ENCODE data around the gene SLC22A31.
A peak's percentile ranks its signal among the peaks of the same experiment; 100 is the strongest.
"Not testable (repeated sequence)": the region's sequence is repeated elsewhere in the genome, so short reads cannot be mapped to it uniquely, and the experiment has no call there.

Gene SLC22A31

DNA sequence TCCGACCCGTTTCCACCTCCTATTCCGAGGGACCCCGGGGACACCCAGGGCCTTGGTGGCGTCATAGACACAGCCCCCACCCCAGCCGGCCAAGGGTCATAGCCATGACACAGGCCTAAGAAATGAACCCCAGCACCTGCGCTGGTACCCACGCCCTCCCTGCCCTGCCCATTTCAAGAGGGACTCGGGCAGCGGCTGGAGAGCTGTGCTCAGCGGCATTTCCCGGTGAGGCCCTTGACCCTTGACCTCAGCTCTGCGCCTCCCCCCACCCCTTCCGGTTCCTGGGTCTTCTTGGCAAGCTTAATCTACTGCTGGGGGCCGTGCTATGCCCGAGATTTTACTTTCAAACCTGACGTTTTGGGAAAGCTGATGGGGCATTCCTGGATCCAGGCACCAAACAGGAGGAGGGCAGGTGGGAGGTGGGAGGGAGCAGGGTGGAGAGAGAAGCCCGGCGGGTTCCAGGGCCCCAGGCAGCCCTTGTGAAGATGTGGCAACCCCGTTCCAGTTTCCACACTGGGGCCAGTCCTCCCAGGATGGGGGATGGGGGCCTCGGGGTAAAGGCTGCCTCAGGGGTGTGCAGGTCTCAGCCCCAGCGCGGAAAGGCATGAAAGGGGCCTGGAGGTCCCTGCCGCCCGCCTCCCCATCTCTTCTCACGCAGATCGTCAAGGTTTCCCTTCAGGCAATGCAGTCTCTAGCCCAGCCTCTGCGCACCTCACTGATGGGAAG lies at the start of gene SLC22A31:
TSS of gene SLC22A31 (minus strand) at position 414 of the 726 bp plus-strand sequence. CDS start at position 378, 36 bp downstream.
- DNase-seq: no peak

DNA sequence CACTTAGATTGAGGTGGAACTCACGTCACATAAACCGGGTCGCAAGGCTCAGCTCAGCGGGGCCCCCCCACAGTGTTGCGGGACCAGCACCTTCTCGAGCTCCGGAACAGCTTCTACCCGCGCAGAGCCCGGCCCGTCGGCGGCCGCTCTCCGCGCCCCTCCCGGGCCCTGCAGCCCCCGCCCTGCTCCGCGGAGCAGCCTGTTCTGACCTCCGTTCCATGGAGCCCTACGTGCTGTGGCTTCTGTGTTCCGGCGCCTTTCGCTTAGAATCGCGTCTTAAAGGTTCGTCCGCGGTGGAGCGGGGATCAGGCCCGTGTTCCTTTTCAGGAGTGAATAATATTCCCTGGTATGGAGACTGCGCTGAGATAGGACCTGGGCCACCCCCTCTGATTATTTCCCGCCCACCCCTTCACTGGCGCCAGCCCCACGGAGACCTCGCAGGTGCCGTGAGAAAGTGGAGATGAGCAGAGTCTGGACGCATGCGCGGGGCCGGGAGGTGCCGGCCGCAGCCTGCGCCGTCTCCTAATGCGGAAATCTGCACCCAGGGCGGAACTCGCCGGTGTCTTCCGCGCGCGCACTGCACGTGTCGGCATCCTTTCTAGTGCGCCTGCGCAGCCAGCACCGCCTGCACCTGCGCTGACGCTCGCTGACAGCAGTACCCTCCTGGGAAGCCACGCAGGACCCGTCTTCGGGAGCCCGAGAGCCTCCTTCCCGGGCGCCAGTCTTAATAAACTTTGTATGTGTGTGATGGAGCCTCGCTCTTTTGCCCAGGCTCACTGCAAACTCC lies 48.1 kb upstream of the SLC22A31 start:
- no peak for DNase-seq

DNA sequence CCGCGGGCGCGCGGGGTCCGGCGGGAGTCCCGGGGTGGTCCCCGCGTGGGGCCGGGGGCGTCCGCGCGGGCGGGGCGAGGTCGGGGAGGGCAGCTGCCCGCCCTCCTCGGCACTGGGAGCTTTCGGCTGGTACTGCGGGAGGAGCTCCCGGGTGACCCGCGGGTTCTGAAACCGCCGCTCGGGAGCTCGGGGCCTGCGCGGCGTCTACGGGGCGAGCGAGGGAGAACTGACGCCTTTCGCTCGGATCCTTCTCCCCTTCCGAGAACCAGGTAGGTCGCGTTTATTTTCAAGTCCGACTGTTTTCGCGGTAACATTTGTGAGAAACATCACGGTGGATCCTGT lies 47.4 kb upstream of the SLC22A31 start:
- peak; percentile 46 for DNase-seq

DNA sequence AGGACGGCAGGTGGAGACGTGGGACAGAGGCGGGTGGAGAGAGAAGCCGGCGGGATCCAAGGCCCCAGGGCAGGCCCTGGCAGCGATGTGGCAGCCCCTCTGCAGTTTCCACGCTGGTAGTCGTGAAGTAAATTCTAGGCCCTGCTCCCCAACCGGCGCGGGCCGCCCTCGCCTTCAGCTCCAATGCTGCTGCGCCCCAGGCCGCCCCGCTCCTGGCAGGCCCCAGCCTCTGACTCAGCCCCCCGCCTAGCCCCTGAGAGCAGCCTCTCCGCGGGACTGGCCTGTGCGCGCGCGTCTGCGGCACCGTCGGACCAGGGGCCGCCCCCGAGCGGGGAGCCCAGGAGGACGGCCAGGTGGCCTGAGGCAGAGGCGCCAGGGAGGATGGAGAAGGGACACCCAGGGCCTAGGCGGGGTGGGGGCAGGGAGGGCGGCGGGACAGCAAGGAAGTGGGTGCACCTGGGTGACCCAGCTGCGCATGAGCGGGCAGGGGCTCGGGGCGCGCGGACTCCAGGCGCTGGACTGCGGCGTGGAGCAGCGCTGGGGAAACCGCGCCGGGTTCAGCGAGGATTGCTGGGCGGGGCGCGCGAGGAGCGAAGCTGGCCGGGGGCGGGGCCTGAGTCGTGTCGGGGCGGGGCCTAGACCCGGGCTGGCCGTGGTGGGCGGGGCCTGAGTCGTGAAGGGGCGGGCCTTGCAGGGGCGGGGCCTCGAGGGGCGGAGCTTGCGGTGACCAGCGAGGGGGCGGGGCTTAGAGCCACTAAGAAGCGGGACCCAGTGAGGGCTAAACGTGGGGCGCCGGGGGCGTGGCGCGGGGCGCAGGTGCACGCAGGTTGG lies 46.8 kb upstream of the SLC22A31 start:
- DNase-seq: peak; percentile 56

DNA sequence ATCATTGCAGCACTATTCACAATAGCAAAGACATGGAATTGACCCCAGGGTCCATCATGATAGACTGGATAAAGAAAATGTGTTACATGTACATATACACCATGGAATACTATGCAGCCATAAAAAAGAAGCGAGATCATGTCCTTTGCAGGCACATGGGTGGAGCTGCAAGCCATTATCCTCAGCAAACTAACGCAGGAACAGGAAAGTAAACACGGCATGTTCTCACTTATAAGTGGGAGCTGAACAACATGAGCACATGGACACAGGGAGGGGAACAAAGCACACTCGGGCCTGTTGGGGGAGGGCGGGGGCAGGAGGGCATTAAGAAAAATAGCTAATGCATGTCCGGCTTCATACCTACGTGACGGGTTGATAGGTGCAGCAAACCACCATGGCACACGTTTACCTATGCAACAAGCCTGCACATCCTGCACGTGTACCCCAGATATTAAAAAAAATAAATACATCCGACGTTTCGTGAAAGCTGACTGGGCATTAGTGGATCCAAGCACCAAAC lies 46.1 kb upstream of the SLC22A31 start:
- no peak for DNase-seq

DNA sequence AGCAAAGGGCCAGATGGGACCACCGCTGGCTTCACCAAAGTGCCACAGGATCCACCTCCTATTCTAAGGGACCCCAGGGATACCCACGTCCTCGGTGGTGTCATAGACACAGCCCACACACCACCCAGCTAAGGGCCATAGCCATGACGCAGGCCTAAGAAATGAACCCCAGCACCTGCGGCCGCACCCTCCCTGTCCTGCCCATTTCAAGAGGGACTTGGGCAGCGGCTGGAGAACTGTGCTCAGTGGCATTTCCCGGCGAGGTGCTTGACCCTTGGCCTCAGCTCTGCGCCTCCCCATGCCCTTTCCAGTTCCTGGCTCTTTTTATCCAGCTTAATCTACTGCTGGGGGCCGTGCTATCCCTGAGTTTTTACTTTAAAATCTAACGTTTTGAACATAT lies 44.4 kb upstream of the SLC22A31 start:
- DNase-seq: no peak

DNA sequence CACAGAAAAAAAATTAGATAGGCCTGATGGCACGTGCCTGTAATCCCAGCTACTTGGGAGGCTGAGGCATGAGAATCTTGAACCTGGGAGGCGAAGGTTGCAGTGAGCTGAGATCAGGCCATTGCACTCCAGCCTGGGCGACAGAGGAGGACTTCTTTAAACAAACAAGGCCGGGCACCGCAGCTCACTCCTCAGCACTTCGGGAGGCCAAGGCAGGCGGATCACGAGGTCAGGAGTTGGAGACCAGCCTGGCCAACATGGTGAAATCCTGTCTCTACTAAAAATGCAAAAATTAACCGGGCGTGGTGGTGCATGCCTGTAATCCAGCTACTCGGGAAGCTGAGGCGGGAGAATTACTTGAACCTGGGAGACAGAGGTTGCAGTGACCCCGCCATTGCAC lies 43.9 kb upstream of the SLC22A31 start:
- not testable (repeated sequence) for DNase-seq

DNA sequence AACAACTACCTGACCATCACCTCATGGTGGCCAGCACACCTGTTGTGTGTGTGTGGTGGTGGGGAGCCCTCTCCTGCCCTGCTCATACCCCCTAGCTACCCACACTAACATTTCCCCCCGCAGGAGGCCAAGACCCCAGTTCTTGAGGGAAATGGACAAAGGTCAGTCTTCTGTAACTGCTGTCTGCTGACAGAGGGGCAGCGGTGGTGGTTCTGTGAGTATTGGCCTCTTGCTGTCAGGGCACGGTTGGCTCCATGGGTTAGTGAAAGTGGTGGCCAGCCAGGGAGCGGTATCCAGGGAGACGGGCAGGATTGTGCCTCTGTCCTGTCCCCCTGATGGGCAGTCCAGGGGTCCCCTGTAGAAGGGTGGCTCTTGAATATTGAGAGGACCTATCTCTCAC lies 43.3 kb upstream of the SLC22A31 start:
- DNase-seq: no peak

DNA sequence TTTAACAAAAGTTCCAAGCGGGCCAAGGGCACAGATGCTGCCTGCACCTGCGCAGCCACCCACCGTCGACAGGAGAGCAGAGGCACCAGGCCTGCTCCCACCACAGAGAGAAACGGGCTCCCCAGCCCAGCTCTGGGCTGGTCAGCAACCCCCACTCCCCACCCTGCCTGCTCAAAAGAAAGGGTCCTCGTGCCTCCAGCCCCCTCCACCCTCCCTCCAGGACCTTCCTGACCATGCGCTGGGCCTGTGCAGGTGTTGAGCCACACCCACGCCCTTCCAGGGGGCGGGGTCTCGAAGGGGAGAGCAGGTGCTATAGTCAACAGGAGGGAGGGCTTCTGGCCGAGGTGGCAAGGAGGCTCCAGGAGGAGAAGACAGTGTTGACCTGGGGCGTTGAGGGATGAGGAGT lies 42.5 kb upstream of the SLC22A31 start:
- no peak for DNase-seq

DNA sequence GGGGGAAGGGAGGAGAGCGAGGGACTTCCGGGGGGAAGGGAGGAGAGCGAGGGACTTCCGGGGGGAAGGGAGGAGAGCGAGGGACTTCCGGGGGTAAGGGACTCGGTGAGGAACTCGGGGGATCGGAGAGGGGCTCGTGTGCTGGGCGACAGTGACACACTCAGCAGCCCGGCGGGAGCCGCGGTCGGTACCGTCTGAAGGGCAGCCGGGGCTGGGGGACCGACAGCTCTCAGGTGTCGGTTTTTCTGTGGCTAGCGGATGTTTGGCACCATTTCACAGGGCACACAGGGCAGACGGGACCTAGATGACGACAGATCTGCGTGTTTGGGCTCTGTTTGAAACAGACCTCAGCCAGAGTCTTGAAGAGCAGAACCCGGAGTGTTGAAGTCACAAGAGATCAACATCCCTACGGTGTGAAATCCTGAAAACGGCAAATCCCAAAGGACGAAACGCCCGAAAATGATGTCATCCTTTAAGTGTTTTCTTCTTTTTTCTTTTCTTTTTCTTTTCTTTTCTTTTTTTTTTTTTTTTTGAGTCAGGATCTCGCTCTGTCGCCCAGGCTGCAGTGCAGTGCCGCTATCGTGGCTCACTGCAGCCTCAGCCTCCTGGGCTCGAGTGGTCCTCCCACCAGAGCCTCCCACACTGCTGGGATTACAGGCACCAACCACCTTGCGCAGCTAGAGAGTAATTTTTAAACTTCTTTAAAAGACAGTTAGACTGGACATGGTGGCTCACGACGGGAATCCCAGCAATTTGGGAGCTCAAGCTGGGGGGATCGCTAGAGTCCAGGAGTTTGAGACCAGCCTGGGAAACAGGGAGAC lies 41.1 kb upstream of the SLC22A31 start:
- peak; percentile 37 for DNase-seq

DNA sequence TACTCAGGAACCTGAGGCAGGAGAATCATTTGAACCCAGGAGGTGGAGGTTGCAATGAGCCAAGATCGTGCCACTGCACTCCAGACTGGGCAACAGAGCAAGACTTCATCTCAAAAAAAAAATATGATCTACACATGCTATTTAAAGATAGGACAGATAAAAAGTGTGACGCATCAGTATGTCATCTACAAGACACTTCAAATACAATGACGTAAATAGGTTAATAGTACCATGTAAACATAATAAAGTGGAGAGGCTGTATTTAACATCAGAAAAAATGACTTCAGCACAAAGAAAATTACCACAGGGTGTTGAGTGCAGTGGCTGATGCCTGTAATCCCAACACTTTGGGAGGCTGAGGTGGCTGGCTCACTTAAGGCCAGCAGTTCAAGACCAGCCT lies 37.4 kb upstream of the SLC22A31 start:
- no peak for DNase-seq

DNA sequence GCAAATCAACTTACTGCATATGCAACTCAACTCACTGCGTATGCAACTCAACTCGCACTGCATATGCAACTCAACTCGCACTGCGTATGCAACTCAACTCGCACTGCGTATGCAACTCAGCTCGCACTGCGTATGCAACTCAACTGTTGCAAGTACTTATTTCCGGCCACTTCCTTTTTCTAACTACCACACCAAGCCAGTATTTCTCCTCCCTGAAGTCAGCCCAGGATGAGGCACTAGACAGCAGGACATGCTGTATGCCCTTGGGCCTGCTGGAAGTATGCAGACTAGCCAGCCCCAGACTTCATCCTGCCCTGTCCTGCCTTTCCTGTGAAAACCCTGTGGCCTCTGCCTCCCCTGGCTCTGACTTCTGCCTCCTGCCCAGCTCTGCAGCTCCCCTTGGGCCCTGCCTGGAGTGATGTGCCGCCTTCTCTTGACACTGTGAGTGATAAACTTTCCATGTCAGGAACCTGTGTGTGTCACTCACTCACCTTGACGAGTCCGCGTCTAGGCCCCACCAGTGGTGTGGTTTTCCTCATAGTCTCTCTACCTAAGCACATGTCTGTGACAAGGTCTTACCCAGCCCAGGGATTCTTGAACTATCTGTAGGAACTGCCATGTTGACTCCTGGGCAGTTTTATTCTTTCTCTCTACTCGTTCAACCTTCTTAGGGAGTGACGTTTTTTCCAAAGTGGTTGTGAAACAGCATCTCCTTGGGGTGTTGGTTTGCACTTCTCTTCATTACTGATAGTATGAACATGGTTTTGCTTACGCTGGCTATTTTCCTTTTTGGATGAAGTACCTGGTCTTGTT lies 33.5 kb upstream of the SLC22A31 start:
- DNase-seq: no peak

DNA sequence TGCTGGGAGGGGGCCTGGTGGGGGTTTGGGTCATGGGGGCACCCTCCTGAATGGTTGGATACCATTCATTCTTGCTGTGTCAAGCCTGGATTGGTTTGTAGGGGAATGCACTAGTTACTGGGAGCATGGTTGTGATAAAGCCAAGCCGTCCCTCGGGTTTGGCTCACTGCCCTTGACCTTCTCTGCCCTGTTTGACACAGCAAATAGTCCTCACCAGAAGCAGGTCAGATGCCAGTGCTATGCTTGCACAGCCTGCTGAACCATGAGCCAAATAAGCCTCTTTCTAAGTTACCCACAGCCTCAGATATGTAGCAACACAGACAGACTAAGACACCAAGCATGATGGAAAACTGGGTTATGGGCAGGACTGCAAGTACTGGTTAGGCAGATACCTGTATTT lies 31.8 kb upstream of the SLC22A31 start:
- no peak for DNase-seq

DNA sequence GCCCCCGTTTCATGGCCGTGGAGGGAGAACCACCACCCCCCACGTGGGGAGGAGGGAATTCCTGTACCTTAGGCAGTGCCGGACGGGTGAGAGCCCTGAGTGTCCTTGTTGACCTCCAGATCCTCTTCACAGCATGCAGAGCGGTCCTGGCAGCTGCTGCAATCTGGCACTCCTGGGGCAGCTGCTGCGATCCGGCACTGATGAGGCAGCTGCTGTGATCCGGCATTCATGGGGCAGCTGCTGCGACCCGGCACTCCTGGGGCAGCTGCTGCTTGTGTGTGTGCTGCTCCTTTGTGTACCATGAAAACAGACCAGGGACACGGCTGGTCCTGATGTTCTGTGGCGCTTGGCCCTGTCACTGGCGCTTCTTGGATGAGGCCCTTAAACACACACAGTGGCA lies 29.9 kb upstream of the SLC22A31 start:
- DNase-seq: no peak

DNA sequence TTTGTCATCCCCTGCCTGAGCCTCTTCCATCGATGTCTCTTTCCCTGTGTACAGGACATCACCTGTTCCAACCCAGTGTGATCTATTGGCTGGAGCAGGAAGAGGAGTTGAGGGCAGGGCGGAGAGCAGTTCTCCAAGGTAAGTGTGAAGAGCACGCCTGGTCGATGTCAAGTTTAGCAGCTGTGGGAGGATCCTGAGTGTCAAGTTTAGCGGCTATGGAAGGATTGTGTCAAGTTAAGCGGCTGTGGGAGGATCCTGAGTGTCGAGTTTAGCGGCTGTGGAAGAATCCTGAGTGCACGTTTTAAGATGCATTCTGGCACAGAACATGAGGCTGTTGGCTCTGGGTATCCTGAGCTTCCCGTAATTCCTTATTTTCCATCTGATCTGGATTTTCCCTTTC lies 24.3 kb upstream of the SLC22A31 start:
- no peak for DNase-seq

DNA sequence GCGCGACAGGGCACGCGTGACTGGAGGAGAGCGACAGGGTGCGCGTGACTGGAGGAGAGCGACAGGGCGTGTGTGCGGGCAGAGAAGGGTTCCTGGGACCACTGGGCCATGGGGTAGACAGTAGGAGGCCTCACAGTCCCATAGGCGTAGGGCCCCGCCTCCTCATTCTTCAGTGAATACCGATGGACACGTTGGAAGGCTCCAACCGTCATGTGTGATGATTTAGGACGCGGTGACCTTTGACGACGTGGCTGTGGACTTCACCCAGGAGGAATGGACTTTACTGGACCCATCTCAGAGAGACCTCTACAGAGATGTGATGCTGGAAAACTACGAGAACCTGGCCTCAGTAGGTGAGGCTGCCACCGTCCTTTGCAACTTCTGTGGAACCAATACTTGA lies 22.6 kb upstream of the SLC22A31 start:
- DNase-seq: no peak

DNA sequence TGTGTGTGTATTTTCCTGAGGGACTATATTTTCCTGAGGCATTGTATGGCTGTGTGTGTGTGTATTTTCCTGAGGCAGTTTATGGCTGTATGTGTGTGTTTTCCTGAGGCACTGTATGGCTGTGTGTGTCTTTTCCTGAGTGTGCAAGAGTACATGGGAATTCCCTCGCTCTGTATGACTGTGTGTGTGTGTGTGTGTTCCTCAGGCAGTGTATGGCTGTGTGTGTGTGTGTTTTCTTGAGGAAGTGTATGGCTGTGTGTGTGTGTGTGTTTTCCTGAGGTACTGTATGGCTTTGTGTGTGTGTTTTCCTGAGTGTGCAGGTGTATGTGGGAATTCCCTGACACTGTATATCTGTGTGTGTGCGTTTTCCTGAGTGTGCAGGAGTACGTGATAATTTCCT lies 21.3 kb upstream of the SLC22A31 start:
- DNase-seq: no peak

DNA sequence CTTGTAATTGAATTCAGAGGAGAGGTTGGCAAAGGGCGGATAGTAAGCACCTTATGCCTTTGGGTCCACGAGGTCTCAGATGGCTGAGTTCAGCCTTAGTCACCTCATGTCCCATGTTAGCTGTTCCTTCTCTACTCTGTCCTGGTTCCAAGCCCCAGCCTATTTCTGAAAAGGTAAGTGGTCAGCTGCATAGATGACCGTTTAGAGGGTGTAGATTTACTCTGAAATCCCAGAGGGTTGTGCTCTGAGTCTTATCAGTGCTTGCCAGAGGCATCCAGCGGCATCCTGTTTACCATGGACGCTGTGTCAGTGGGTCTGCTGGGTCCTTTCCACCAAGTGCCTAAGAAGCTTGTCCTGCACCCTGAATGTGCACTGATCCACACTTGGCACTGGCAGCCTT lies 19.0 kb upstream of the SLC22A31 start:
- no peak for DNase-seq

DNA sequence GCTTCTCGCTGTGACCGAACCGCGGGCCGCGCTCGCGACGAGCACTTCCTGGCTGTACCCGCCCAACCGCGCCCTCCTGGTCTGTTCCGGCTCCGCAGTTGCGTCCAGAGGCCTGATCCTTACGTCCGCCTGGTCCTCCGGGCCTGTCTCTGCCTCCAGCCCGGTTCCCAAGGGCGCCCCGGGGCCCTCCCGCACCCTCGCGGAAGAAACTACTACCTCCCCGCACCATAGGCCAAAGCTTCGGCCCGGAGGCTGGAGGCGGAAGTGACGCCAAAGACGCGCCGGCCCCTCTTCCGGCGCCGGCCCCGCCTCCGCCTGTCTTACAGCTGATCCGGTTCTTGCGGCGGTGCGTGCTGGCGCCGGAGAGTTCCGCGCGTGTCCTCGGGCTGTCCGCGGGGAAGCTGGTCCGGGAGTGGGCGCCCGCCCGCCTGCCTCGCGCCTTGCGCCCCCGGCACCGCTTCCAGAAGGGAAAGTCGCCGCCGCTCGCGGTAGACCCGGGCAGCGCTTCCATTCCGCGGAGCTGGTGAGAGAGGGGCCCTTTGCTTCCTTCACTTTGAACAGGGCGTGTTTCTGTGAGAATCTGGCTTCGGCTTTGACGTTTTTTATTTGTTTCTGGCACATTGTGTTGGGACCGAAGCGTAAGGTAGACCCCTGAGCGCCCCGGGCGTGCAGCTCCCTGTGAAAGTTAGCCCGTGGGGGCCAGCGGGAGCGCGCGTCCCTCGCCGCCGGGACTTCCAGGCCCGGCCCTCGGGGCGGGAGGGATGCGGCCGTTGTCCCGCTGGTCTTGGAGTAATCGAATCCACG lies 17.3 kb upstream of the SLC22A31 start, which contains the start of gene ZNF778:
TSS of gene ZNF778 (plus strand) at position 316 of the 804 bp plus-strand sequence. CDS start 3,425 bp downstream, outside the sequence.
- DNase-seq: peak; percentile 64

DNA sequence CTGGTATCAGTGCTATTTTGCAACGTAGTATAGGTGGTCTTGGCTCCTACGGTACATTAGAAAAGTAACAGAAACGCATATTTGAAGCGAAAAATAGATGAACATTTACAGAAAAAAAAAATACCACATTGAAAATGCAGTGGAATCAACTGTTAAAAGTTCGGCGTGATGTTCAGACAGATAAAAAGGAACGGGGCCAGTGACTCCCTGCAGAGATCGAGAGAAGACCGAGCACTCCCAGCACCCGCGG lies 16.7 kb upstream of the SLC22A31 start:
- DNase-seq: no peak
